Astrocyte (in vitro differentiated cells and primary cell): ENCODE measurements around the gene PATE1.
"Not testable (repeated sequence)": the region's sequence is repeated elsewhere in the genome, so short reads cannot be mapped to it uniquely, and the experiment has no call there.

ENCODE experiments used
- CTCF ChIP-seq: IDR thresholded peaks from 2 replicates; pipeline ENCODE4 v1.5.1; 2011; ENCODE audit warnings: low read depth, mild to moderate bottlenecking, inconsistent platforms, low read length, moderate library complexity; ENCODE audit not compliant: insufficient read depth
- EZH2 ChIP-seq: IDR thresholded peaks from 2 replicates; pipeline ENCODE4 v1.6.1; 2012; ENCODE audit warnings: mild to moderate bottlenecking, low read length, inconsistent platforms; ENCODE audit not compliant: insufficient read depth

- not testable (repeated sequence) for TF ChIP-seq CTCF, EZH2
Observed at GRCh38 chr11:125704686-125705085, 41.4 kb upstream of the PATE1 start.
